Natural killer cell (primary cell): ENCODE measurements around the gene TK2. TPM values are rescaled to one million over a fixed set of nuclear protein-coding genes. Genes with fewer than 3 reads are reported as not detected.
"Not testable (repeated sequence)": the region's sequence is repeated elsewhere in the genome, so short reads cannot be mapped to it uniquely, and the experiment has no call there.

Source experiments
- ATAC-seq, 3 donors: fragments of 150-1000 bp in 2 of 3; fragments of 200-7000 bp in 1 of 3; cut with Tn5 transposase; 1 replicate in 1 of 3; 2 replicates in 2 of 3; pipeline ENCODE4 v1.10.0; 2021; ENCODE audit warnings: mild to moderate bottlenecking in 2 of 3, moderate library complexity in 2 of 3
- DNase-seq, 2 donors: peaks; one replicate each; pipeline versions ENCODE4 v3.0.0 to v3.0.0-alpha.2; 2013 to 2021; ENCODE audit warnings: mixed read lengths in 1 of 2
- H3K27ac ChIP-seq: one replicate; pipeline ENCODE4 v1.5.1; 2013; ENCODE audit warnings: mild to moderate bottlenecking, low read length
- H3K27me3 ChIP-seq: one replicate; pipeline ENCODE4 v1.6.1; 2013; ENCODE audit warnings: low read length; ENCODE audit not compliant: control insufficient read depth, insufficient read depth
- H3K36me3 ChIP-seq: one replicate; pipeline ENCODE4 v1.6.1; 2013; ENCODE audit warnings: low read length; ENCODE audit not compliant: control insufficient read depth, insufficient read depth
- H3K4me1 ChIP-seq: one replicate; pipeline ENCODE4 v1.6.1; 2013; ENCODE audit warnings: low read length; ENCODE audit not compliant: control insufficient read depth, insufficient read depth
- H3K4me3 ChIP-seq: one replicate; pipeline ENCODE4 v1.5.1; 2013; ENCODE audit warnings: low read length
- H3K9me3 ChIP-seq: one replicate; pipeline ENCODE4 v1.6.1; 2013; ENCODE audit warnings: low read length; ENCODE audit not compliant: control insufficient read depth, insufficient read depth
- H3K27ac Mint-ChIP-seq, 2 donors: one replicate each; pipeline ENCODE4 v1.8.0; 2022; ENCODE audit warnings: mild to moderate bottlenecking in 2 of 2, mixed read lengths in 2 of 2, moderate library complexity in 1 of 2
- H3K27me3 Mint-ChIP-seq, 2 donors: one replicate each; pipeline ENCODE4 v1.8.0; 2022; ENCODE audit warnings: low read depth in 2 of 2, mixed read lengths in 2 of 2
- H3K36me3 Mint-ChIP-seq: one replicate; pipeline ENCODE4 v1.8.0; 2022; ENCODE audit warnings: mixed read lengths
- H3K4me1 Mint-ChIP-seq, 2 donors: one replicate each; pipeline ENCODE4 v1.8.0; 2022; ENCODE audit warnings: mixed read lengths in 2 of 2
- H3K4me3 Mint-ChIP-seq: one replicate; pipeline ENCODE4 v1.8.0; 2022; ENCODE audit warnings: mild to moderate bottlenecking, moderate library complexity, mixed read lengths
- H3K9me3 Mint-ChIP-seq, 2 donors: one replicate each; pipeline ENCODE4 v1.8.0; 2022; ENCODE audit warnings: mixed read lengths in 2 of 2
- WGBS: methylation state at CpG from one replicate; pipeline ENCODE4 v1.1.7; 2013; ENCODE audit warnings: missing lambda C conversion rate; ENCODE audit not compliant: insufficient coverage; 5-methylcytosine and 5-hydroxymethylcytosine counted together
- intact Hi-C: fragments of 100-400 bp; cut with micrococcal nuclease; formaldehyde crosslinking; loops from one replicate; pipeline ENCODE4 v1.14.2; 2022
- total RNA-seq, 4 donors: library from RNA; stranded (reverse); fragments of 120-200 nt in 1 of 4; gene quantifications; one replicate each; pipeline versions ENCODE4 v1.2.3 to v1.2.4, GENCODE V29; 2013 to 2022
- TF ChIP-seq, protein P1 (sequence below): fragments of 200-600 bp; IDR thresholded peaks from one replicate; pipeline ENCODE4 v1.8.0; 2022; ENCODE audit warnings: antibody characterized with exemption

TK2 gene
- total RNA-seq, 3 donors from 2014 or later (not counting 1 experiment from before 2014, with no cell fraction given), result 18.8 to 25.8 (median 25.1) TPM

- Histone ChIP-seq H3K9me3 (no peaks in the 10 kb centered on the region), H3K4me3 (no peak overlapping the region), H3K36me3 (no peaks in the 10 kb centered on the region), H3K27me3 (peaks cover 2% of the 10 kb centered on the region), H3K27ac (no peak overlapping the region), H3K4me1 (no peaks in the 10 kb centered on the region)
- Mint-ChIP-seq H3K27ac (no peak overlapping the region), H3K4me3 (no peak overlapping the region), H3K4me1 (no peaks in the 10 kb centered on the region), H3K27me3 (peaks cover 16 to 26% of the 10 kb centered on the region in 2 donors), H3K9me3 (peaks cover 0 to 3% of the 10 kb centered on the region in 2 donors), H3K36me3 (no peaks in the 10 kb centered on the region)
- intact Hi-C loops, result no loop called here
- TF ChIP-seq, protein P1, sequence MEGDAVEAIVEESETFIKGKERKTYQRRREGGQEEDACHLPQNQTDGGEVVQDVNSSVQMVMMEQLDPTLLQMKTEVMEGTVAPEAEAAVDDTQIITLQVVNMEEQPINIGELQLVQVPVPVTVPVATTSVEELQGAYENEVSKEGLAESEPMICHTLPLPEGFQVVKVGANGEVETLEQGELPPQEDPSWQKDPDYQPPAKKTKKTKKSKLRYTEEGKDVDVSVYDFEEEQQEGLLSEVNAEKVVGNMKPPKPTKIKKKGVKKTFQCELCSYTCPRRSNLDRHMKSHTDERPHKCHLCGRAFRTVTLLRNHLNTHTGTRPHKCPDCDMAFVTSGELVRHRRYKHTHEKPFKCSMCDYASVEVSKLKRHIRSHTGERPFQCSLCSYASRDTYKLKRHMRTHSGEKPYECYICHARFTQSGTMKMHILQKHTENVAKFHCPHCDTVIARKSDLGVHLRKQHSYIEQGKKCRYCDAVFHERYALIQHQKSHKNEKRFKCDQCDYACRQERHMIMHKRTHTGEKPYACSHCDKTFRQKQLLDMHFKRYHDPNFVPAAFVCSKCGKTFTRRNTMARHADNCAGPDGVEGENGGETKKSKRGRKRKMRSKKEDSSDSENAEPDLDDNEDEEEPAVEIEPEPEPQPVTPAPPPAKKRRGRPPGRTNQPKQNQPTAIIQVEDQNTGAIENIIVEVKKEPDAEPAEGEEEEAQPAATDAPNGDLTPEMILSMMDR, result no peak
- no peak for DNase-seq
- 95% methylated on average over 5 of the region's 5 CpGs for WGBS
- no peak for ATAC-seq
These were observed 82.3 kb downstream of the TK2 start for GRCh38 chr16:66467611-66468010.

DNA sequence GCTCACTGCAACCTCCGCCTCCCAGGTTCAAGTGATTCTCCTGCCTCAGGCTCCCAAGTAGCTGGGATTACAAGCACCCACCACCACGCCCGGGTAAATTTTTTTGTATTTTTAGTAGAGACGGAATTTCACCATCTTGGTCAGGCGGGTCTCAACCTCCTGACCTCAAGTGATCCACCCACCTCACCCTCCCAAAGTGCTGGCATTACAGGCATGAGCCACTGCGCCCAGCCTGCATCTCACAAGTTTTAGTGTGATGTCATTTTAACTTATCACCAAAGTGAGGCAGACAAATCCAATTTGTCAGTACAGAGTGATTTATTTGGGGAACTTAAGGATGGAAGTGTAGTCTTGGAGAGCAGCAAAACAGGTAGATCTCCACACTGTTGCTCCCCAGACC lies 83.3 kb downstream of the TK2 start:
- H3K4me3 ChIP-seq, H3K4me1 ChIP-seq, H3K36me3 ChIP-seq, DNase-seq, H3K27me3 ChIP-seq, H3K9me3 ChIP-seq, H3K9me3 Mint-ChIP-seq, ATAC-seq, H3K4me1 Mint-ChIP-seq, H3K36me3 Mint-ChIP-seq, H3K27ac ChIP-seq, H3K4me3 Mint-ChIP-seq, intact Hi-C loops, H3K27ac Mint-ChIP-seq: not testable (repeated sequence)
- peaks cover 17 to 32% of the 10 kb centered on the region in 2 donors for H3K27me3 Mint-ChIP-seq
- WGBS, result 97% methylated on average over 5 of the region's 6 CpGs

- DNase-seq, H3K4me1 Mint-ChIP-seq, H3K36me3 Mint-ChIP-seq, ATAC-seq, intact Hi-C loops, H3K9me3 Mint-ChIP-seq, H3K4me1 ChIP-seq, H3K4me3 ChIP-seq, H3K27ac ChIP-seq, H3K27me3 ChIP-seq, H3K36me3 ChIP-seq, H3K27ac Mint-ChIP-seq, H3K4me3 Mint-ChIP-seq, H3K9me3 ChIP-seq: not testable (repeated sequence)
- WGBS, result 94% methylated on average over 6 of the region's 6 CpGs
- peaks cover 19 to 33% of the 10 kb centered on the region in 2 donors for H3K27me3 Mint-ChIP-seq
These were observed 84.0 kb downstream of the TK2 start for GRCh38 chr16:66465946-66466345.

DNA sequence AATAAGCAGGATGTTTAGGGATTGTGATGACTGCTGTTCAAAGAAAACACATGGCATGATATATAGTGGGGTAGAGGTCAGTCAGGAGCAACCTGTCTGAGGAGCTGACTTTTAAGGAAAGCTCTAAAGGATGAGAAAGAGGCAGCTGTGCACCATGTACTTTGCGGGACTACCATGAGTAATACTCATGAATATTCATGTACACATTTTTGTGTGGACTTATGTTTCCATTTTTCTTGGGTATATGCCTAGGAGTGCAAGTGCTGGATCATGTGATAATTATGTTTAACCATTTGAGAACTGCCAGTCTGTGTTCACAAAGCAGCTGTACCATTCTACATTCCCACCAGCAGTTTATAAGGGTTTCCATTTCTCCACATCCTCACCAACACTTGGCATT lies 87.0 kb downstream of the TK2 start:
- Mint-ChIP-seq H3K36me3 (no peaks in the 10 kb centered on the region), H3K27ac (no peak overlapping the region), H3K4me3 (no peak overlapping the region), H3K4me1 (no peaks in the 10 kb centered on the region), H3K9me3 (peaks cover 0 to 3% of the 10 kb centered on the region in 2 donors), H3K27me3 (peaks cover 35 to 58% of the 10 kb centered on the region in 2 donors)
- WGBS, result 86% methylated on average over 1 of the region's 1 CpG
- TF ChIP-seq, protein P1, result no peak
- Histone ChIP-seq H3K27ac (no peak overlapping the region), H3K9me3 (no peaks in the 10 kb centered on the region), H3K36me3 (no peaks in the 10 kb centered on the region), H3K27me3 (peaks cover 2% of the 10 kb centered on the region), H3K4me3 (no peak overlapping the region), H3K4me1 (no peaks in the 10 kb centered on the region)
- intact Hi-C loops, result no loop called here
- DNase-seq, result no peak
- ATAC-seq, result no peak

DNA sequence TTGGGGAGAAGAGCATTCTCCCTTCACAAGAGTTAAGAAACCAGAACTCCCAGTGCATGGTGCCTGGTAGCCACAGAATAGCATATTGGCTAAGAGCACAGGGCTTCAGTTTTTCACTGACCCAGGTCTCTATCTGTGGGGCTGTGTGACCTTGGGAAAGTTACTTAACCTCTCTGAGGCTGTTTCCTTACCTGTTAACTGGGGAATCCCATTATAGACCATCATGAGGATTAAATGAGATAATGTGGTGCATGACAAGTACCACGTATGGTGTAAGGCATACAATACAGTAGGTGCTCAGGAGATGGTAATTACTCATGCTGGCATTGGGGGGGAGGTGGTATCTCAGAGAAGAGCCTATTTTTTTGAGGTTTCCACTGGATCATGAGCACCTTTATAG lies 89.2 kb downstream of the TK2 start:
- H3K27me3 Mint-ChIP-seq, result peaks cover 36 to 58% of the 10 kb centered on the region in 2 donors
- TF ChIP-seq, protein P1, result no peak
- no peaks in the 10 kb centered on the region for H3K4me1 ChIP-seq
- no peaks in the 10 kb centered on the region for H3K9me3 ChIP-seq
- H3K27ac ChIP-seq, result no peak overlapping the region
- no peaks in the 10 kb centered on the region for H3K4me1 Mint-ChIP-seq
- intact Hi-C loops, result no loop called here
- DNase-seq (no peak), ATAC-seq (no peak)
- WGBS, result 86% methylated on average over 1 of the region's 1 CpG
- no peaks in the 10 kb centered on the region for H3K36me3 ChIP-seq
- no peak overlapping the region for H3K4me3 Mint-ChIP-seq
- no peak overlapping the region for H3K27ac Mint-ChIP-seq
- peaks cover 5% of the 10 kb centered on the region for H3K27me3 ChIP-seq
- H3K9me3 Mint-ChIP-seq, result no peaks in the 10 kb centered on the region
- H3K36me3 Mint-ChIP-seq, result no peaks in the 10 kb centered on the region
- H3K4me3 ChIP-seq, result no peak overlapping the region
